H9 (cell line): ENCODE results near the gene POMGNT1. TPM values are rescaled to one million over a fixed set of nuclear protein-coding genes. Genes with fewer than 3 reads are reported as not detected.
"Not testable (repeated sequence)": the region's sequence is repeated elsewhere in the genome, so short reads cannot be mapped to it uniquely, and the experiment has no call there.

Source experiments
- DNase-seq: peaks from one replicate; pipeline ENCODE4 v3.0.0-alpha.2; 2017
- H2AFZ ChIP-seq: one replicate; pipeline ENCODE4 v1.6.1; 2013; ENCODE audit warnings: mild to moderate bottlenecking, low read length, control low read depth, moderate library complexity
- H2AK5ac ChIP-seq: 2 replicates; pipeline ENCODE4 v1.6.1; 2013; ENCODE audit warnings: low read length, control low read depth, mixed read lengths; ENCODE audit not compliant: insufficient read length
- H2BK120ac ChIP-seq: one replicate; pipeline ENCODE4 v1.6.1; 2013; ENCODE audit warnings: low read depth, mild to moderate bottlenecking, low read length, control low read depth, inconsistent platforms; ENCODE audit not compliant: poor library complexity, severe bottlenecking
- H2BK12ac ChIP-seq: 2 replicates; pipeline ENCODE4 v1.6.1; 2013; ENCODE audit warnings: low read length, control low read depth, mixed read lengths, low read depth; ENCODE audit not compliant: insufficient read length
- H2BK15ac ChIP-seq: 2 replicates; pipeline ENCODE4 v1.6.1; 2013; ENCODE audit warnings: low read depth, low read length, control low read depth
- H2BK20ac ChIP-seq: one replicate; pipeline ENCODE4 v1.6.1; 2013; ENCODE audit warnings: low read depth, mild to moderate bottlenecking, low read length, control low read depth, inconsistent platforms; ENCODE audit not compliant: poor library complexity, severe bottlenecking
- H2BK5ac ChIP-seq: 2 replicates; pipeline ENCODE4 v1.6.1; 2013; ENCODE audit warnings: low read length, control low read depth, mixed read lengths; ENCODE audit not compliant: insufficient read length
- H3K14ac ChIP-seq: 2 replicates; pipeline ENCODE4 v1.6.1; 2013; ENCODE audit warnings: low read length, control low read depth; ENCODE audit not compliant: insufficient read depth
- H3K18ac ChIP-seq: 2 replicates; pipeline ENCODE4 v1.6.1; 2013; ENCODE audit warnings: low read depth, mild to moderate bottlenecking, mixed read lengths, low read length, control low read depth; ENCODE audit not compliant: insufficient read length
- H3K23ac ChIP-seq: 2 replicates; pipeline ENCODE4 v1.6.1; 2013; ENCODE audit warnings: low read length, control low read depth, mixed read lengths, low read depth; ENCODE audit not compliant: insufficient read length
- H3K23me2 ChIP-seq: 2 replicates; pipeline ENCODE4 v1.6.1; 2013; ENCODE audit warnings: low read depth, mild to moderate bottlenecking, mixed read lengths, low read length, control low read depth; ENCODE audit not compliant: insufficient read length, poor library complexity, severe bottlenecking
- H3K27ac ChIP-seq: 2 replicates; pipeline ENCODE4 v1.5.1; 2013; ENCODE audit warnings: low read length, control low read depth, mixed read lengths, low read depth; ENCODE audit not compliant: insufficient read length
- H3K27me3 ChIP-seq: 2 replicates; pipeline ENCODE4 v1.6.1; 2013; ENCODE audit warnings: low read length, control low read depth, inconsistent platforms; ENCODE audit not compliant: insufficient read depth
- H3K4ac ChIP-seq: 2 replicates; pipeline ENCODE4 v1.6.1; 2013; ENCODE audit warnings: low read depth, mild to moderate bottlenecking, control low read depth, inconsistent platforms, low read length, moderate library complexity
- H3K4me1 ChIP-seq: 2 replicates; pipeline ENCODE4 v1.6.1; 2013; ENCODE audit warnings: low read length, control low read depth, inconsistent platforms; ENCODE audit not compliant: insufficient read depth
- H3K4me2 ChIP-seq: 2 replicates; pipeline ENCODE4 v1.6.1; 2013; ENCODE audit warnings: low read length, control low read depth, mixed read lengths; ENCODE audit not compliant: insufficient read length, insufficient read depth
- H3K56ac ChIP-seq: 2 replicates; pipeline ENCODE4 v1.6.1; 2013; ENCODE audit warnings: low read depth, mild to moderate bottlenecking, mixed read lengths, low read length, control low read depth; ENCODE audit not compliant: insufficient read length
- H3K79me1 ChIP-seq: 2 replicates; pipeline ENCODE4 v1.6.1; 2013; ENCODE audit warnings: low read depth, mild to moderate bottlenecking, moderate library complexity, low read length, control low read depth, inconsistent platforms; ENCODE audit not compliant: insufficient read depth, poor library complexity, severe bottlenecking
- H3K79me2 ChIP-seq: 2 replicates; pipeline ENCODE4 v1.6.1; 2013; ENCODE audit warnings: low read length, control low read depth, inconsistent platforms; ENCODE audit not compliant: insufficient read depth
- H3K9ac ChIP-seq: 2 replicates; pipeline ENCODE4 v1.6.1; 2013; ENCODE audit warnings: low read length, control low read depth, mixed read lengths; ENCODE audit not compliant: insufficient read length; ENCODE audit errors: extremely low read depth
- H3K9me3 ChIP-seq: one replicate; pipeline ENCODE4 v1.6.1; 2013; ENCODE audit warnings: low read depth, low read length, inconsistent platforms; ENCODE audit not compliant: control insufficient read depth
- H3T11ph ChIP-seq: one replicate; pipeline ENCODE4 v1.6.1; 2013; ENCODE audit warnings: mild to moderate bottlenecking, low read length, control low read depth, inconsistent platforms
- H4K20me1 ChIP-seq: one replicate; pipeline ENCODE4 v1.6.1; 2013; ENCODE audit not compliant: control insufficient read depth, insufficient read length, insufficient read depth
- H4K5ac ChIP-seq: 2 replicates; pipeline ENCODE4 v1.6.1; 2013; ENCODE audit warnings: low read depth, mild to moderate bottlenecking, mixed read lengths, low read length, control low read depth; ENCODE audit not compliant: insufficient read length
- H4K8ac ChIP-seq: replicated peaks from 2 replicates; pipeline ENCODE4 v1.6.1; 2013; ENCODE audit warnings: low read length, control low read depth, mixed read lengths, low read depth; ENCODE audit not compliant: insufficient read length
- H4K91ac ChIP-seq: 2 replicates; pipeline ENCODE4 v1.6.1; 2013; ENCODE audit warnings: low read depth, mild to moderate bottlenecking, moderate library complexity, mixed read lengths, low read length, control low read depth; ENCODE audit not compliant: insufficient read length
- H3K27ac Mint-ChIP-seq, 3 experiments: 2 replicates in 2 of 3; 3 replicates in 1 of 3; pipeline ENCODE4 v1.8.0; 2020 to 2021; ENCODE audit warnings: mixed read lengths in 3 of 3, mild to moderate bottlenecking in 1 of 3, moderate library complexity in 1 of 3
- H3K27me3 Mint-ChIP-seq: 2 replicates; pipeline ENCODE4 v1.8.0; 2021; ENCODE audit warnings: low read depth, mild to moderate bottlenecking, moderate library complexity, mixed read lengths
- H3K36me3 Mint-ChIP-seq, 3 experiments: 2 replicates in 2 of 3; 3 replicates in 1 of 3; pipeline ENCODE4 v1.8.0; 2020 to 2021; ENCODE audit warnings: low read depth in 3 of 3, mixed read lengths in 3 of 3; ENCODE audit not compliant: insufficient read depth in 1 of 3
- H3K4me1 Mint-ChIP-seq, 2 experiments: 2 replicates each; pipeline ENCODE4 v1.8.0; 2020; ENCODE audit warnings: mixed read lengths in 2 of 2
- H3K4me3 Mint-ChIP-seq, 2 experiments: 2 replicates in 1 of 2; 3 replicates in 1 of 2; pipeline ENCODE4 v1.8.0; 2020 to 2021; ENCODE audit warnings: mild to moderate bottlenecking in 2 of 2, mixed read lengths in 2 of 2, moderate library complexity in 1 of 2
- H3K9me3 Mint-ChIP-seq, 2 experiments: 2 replicates in 1 of 2; 3 replicates in 1 of 2; pipeline ENCODE4 v1.8.0; 2020; ENCODE audit warnings: mild to moderate bottlenecking in 2 of 2, mixed read lengths in 2 of 2, moderate library complexity in 1 of 2
- CTCF ChIP-seq: fragments of 200-600 bp; sonication (generic); conservative IDR thresholded peaks from 3 replicates; pipeline ENCODE4 v1.8.0; 2021; ENCODE audit warnings: antibody characterized with exemption, mild to moderate bottlenecking
- WGBS: extraction: QIAGEN DNeasy Blood & Tissue Kit; methylation state at CpG from one replicate; pipeline ENCODE4 v1.1.7; 2013; ENCODE audit warnings: missing lambda C conversion rate, low lambda C conversion rate, mixed read lengths; ENCODE audit not compliant: insufficient read length; ENCODE audit errors: extremely low coverage; 5-methylcytosine and 5-hydroxymethylcytosine counted together
- total RNA-seq: library from RNA; stranded (reverse); gene quantifications from 2 replicates; pipeline ENCODE4 v1.2.1, GENCODE V29; 2021

POMGNT1 gene
- total RNA-seq, 1 experiment from 2014 or later, result 62.6 TPM

- Histone ChIP-seq H3K79me1 (peaks cover 4% of the 10 kb centered on the region), H3K4me2 (no peak overlapping the region), H3K79me2 (peaks cover 4% of the 10 kb centered on the region; the same call in 1 of the 2 replicates), H3K4me1 (no peaks in the 10 kb centered on the region), H3K27ac (no peak overlapping the region), H2AFZ (no peak overlapping the region), H3K9me3 (no peaks in the 10 kb centered on the region), H3T11ph (no peak overlapping the region), H3K14ac (no peak overlapping the region), H2BK20ac (no peak overlapping the region), H3K27me3 (no peaks in the 10 kb centered on the region), H2BK12ac (no peak overlapping the region), H3K56ac (no peak overlapping the region), H3K9ac (no peak overlapping the region), H3K18ac (no peak overlapping the region), H4K20me1 (no peaks in the 10 kb centered on the region), H4K8ac (no peak overlapping the region), H4K5ac (no peak overlapping the region), H3K4ac (no peak overlapping the region), H2BK15ac (no peak overlapping the region), H2BK5ac (no peak overlapping the region), H4K91ac (no peak overlapping the region), H2AK5ac (no peak overlapping the region), H2BK120ac (no peak overlapping the region), H3K23ac (no peak overlapping the region), H3K23me2 (peaks cover 6% of the 10 kb centered on the region)
- DNase-seq, result no peak
- no CpG with 5 or more reads among the region's 3 CpGs for WGBS
- H3K4me3 Mint-ChIP-seq, result no peak overlapping the region
- peaks cover 8 to 11% (median 9%) of the 10 kb centered on the region in 3 experiments; a peak in 6 of 7 replicates for H3K36me3 Mint-ChIP-seq
- H3K9me3 Mint-ChIP-seq, result peaks cover 6 to 7% of the 10 kb centered on the region in 2 experiments
- H3K4me1 Mint-ChIP-seq, result peaks cover 9 to 17% of the 10 kb centered on the region in 2 experiments
- peak; percentile 59 for TF ChIP-seq CTCF
- peaks cover 1% of the 10 kb centered on the region; the same call in 1 of the 2 replicates for H3K27me3 Mint-ChIP-seq
- no peak overlapping the region; a peak in 1 of 7 replicates for H3K27ac Mint-ChIP-seq
Observed at GRCh38 chr1:46244656-46245371, 46.6 kb upstream of the POMGNT1 start.

GRCh38 chr1:46243831-46244230 lies 45.6 kb upstream of the POMGNT1 start:
- H4K5ac ChIP-seq, H3K18ac ChIP-seq, H3K27ac Mint-ChIP-seq, H4K20me1 ChIP-seq, H2BK12ac ChIP-seq, H4K91ac ChIP-seq, H2BK15ac ChIP-seq, H3K4ac ChIP-seq, H3K9me3 ChIP-seq, H3K36me3 Mint-ChIP-seq, H3K23me2 ChIP-seq, H3K27me3 Mint-ChIP-seq, H2BK120ac ChIP-seq, H4K8ac ChIP-seq, H3K56ac ChIP-seq, H3K14ac ChIP-seq, H3K4me1 ChIP-seq, H3T11ph ChIP-seq, H3K23ac ChIP-seq, H3K9ac ChIP-seq, H3K79me2 ChIP-seq, H3K27ac ChIP-seq, H2AFZ ChIP-seq, H3K4me3 Mint-ChIP-seq, H2BK20ac ChIP-seq, H2AK5ac ChIP-seq, H3K4me2 ChIP-seq, H3K79me1 ChIP-seq, DNase-seq, H3K27me3 ChIP-seq, H2BK5ac ChIP-seq: not testable (repeated sequence)
- Mint-ChIP-seq H3K4me1 (peaks cover 5 to 12% of the 10 kb centered on the region in 2 experiments), H3K9me3 (peaks cover 16 to 17% of the 10 kb centered on the region in 2 experiments)
- WGBS, result no CpG with 5 or more reads among the region's 3 CpGs
